GM12864 (cell line): ENCODE results near the gene ETV5.

ENCODE experiments used
- DNase-seq: peaks from one replicate; pipeline ENCODE4 v3.0.0-alpha.2; 2011; ENCODE audit warnings: low read depth
- H3K4me3 ChIP-seq: 2 replicates; pipeline ENCODE4 v1.5.1; 2011; ENCODE audit warnings: mild to moderate bottlenecking, low read depth, low read length, control low read depth
- TF ChIP-seq, protein P1 (sequence below): IDR thresholded peaks from 2 replicates; pipeline ENCODE4 v1.5.1; 2011; ENCODE audit warnings: low read depth, mild to moderate bottlenecking, moderate library complexity, low read length, control low read depth, inconsistent platforms; ENCODE audit errors: missing control alignments

The ETV5 gene

DNA sequence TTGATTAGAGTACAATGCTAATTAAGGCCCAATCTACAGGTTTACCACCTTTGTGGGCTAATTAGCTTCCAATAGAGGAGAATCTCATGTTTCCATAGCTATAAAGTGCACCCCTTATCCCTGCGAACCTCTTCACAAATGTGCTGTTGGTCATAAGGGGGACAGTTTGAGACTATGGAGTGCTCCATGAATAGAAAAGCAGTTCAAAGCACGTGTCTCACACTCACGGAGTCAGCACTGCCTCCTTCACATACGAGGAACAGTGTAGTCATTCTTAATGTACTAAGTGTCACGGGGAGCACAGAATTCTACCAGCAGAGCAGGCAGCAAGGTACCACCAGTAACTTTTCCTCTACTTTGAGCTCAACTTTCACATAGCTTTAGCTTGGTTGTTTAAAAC is 62.1 kb downstream of the ETV5 start:
- H3K4me3 ChIP-seq: no peak overlapping the region
- TF ChIP-seq, protein P1, sequence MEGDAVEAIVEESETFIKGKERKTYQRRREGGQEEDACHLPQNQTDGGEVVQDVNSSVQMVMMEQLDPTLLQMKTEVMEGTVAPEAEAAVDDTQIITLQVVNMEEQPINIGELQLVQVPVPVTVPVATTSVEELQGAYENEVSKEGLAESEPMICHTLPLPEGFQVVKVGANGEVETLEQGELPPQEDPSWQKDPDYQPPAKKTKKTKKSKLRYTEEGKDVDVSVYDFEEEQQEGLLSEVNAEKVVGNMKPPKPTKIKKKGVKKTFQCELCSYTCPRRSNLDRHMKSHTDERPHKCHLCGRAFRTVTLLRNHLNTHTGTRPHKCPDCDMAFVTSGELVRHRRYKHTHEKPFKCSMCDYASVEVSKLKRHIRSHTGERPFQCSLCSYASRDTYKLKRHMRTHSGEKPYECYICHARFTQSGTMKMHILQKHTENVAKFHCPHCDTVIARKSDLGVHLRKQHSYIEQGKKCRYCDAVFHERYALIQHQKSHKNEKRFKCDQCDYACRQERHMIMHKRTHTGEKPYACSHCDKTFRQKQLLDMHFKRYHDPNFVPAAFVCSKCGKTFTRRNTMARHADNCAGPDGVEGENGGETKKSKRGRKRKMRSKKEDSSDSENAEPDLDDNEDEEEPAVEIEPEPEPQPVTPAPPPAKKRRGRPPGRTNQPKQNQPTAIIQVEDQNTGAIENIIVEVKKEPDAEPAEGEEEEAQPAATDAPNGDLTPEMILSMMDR: no peak
- DNase-seq: no peak

DNA sequence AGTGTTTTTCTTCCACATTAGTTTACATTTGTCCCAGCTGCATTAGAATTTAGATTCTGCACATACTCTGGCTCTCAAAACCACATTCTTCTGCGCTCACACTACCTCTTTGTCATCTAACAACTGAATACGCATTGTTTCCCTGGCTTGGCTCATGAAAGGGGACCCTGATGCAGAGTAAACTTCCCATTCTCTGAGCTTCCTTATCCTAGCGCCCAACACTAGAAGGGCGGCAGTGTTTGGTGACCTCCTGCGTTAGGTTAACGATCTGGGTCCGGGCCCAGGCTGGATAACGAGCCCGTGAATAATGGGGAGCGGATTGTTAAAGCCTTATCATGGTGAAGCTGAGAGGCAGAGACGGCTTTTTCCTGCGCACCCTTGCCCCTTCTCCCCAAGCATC is 63.9 kb downstream of the ETV5 start:
- H3K4me3 ChIP-seq: no peak overlapping the region
- TF ChIP-seq, protein P1: no peak
- DNase-seq: no peak

DNA sequence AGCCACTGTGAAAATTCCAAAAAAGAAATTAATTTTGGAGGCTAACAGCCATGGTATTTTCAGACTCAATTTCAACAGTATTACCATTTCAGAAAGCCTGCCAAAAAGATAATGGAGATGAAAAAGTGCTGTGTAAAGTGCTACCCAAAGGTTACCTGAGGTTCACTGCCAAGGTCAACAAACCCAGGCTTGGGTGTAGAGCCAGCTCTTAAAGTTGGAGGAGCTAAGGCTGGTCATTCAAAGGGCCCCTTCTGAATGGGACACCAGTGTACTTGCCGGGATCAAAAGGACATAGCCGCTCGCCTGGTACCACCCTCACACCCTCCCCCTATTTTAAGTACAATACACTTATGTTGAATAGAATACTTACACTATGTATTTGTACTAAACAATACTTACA is 64.5 kb downstream of the ETV5 start:
- no peak overlapping the region for H3K4me3 ChIP-seq
- TF ChIP-seq, protein P1: no peak
- DNase-seq: no peak

DNA sequence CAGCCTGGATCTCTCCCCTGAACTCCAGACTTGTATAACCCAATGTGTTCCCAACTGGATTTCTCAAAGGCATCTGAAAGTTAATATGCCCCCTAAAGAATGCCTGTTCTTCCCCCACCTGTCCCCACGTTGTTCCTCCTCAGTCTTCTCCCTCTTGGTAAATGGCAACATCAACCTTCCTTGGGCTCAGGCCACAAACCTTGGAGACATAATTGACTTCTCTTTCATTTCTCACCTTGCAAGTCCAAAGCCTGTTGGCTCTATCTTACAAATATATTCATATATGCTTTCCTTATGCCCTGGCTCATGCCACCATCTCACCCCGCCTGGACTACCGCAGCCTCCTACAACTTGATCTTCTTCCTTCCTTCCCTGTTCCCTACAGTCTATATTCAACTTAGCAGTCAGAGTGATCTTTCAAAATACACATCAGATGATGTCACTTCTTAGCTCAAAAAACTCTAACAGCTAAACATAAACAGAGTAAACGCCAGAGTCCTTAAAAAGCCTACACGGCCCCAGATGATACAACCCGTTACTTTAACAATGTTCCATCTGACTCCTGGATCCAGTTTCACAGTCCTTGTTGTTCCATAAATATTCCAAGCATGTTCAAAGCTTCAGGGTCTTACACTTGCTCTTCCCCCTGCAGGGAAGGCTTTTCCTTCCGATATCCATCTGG is 66.2 kb downstream of the ETV5 start:
- H3K4me3 ChIP-seq: no peak overlapping the region
- no peak for DNase-seq
- TF ChIP-seq, protein P1: no peak

DNA sequence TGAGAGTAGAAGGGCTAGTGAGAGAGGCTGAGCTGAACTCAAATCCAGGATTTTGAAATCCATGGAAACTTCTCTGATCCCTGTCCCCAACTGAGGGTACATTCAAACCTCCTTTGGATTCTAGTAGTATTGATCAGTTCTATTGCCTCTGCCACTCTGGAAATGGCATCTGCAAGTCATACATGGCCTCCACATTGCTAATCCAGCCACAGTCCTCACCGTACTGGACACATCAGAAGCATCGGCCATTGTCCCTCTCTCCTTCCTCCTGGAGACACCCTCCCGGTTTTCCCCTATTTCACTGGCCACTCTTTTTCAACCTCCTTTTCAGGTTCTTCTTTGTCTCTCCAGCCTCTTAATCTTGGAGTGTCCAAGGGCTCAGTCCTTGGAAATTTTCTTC is 66.9 kb downstream of the ETV5 start:
- no peak for DNase-seq
- H3K4me3 ChIP-seq: no peak overlapping the region
- TF ChIP-seq, protein P1: no peak

DNA sequence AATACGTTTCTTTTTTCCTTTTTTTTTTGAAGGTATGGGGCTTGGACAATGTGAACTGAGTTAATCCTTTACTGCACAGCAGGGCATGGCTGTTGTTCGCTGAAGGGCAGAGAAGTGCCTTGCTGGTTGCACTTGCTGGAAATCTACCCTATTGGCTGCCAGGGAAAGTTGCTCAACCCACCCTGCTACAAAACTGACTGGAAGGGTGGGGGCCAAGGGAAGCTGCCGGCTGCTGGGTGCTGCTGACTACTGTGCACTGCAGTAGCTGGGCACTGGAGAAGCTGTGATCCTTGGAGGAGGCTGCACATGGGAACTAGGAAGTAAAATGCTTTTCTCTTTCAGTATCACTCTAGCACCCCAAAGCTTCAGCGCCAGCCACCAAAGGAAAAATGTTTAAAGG is 70.5 kb downstream of the ETV5 start:
- TF ChIP-seq, protein P1: no peak
- no peak overlapping the region for H3K4me3 ChIP-seq
- DNase-seq: no peak

DNA sequence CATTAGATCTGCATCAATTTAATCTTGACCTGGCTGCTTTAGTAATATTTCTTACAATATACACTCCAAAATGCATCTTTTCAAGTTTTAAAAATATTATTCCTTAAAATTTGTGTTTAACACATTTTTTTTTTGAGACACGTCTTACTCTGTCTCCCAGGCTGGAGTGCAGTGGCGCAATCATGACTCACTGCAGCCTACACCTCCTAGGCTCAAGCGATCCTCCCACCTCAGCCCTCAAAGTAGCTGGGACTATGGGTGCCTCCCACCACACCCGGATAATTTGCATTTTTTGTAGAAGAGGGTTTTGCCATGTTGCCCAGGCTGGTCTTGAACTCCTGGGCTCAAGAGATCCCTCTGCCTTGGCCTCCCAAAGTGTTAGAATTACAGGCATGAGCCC is 73.6 kb downstream of the ETV5 start:
- TF ChIP-seq, protein P1: no peak
- DNase-seq: no peak
- H3K4me3 ChIP-seq: no peak overlapping the region
